Ovary (tissue), 9 donors: ENCODE results near the gene S100A1. TPM values are rescaled to one million over a fixed set of nuclear protein-coding genes. Genes with fewer than 3 reads are reported as not detected.

ENCODE experiments used
- DNase-seq, 5 donors: peaks; one replicate each; pipeline ENCODE4 v3.0.0-alpha.2; 2019 to 2020
- H3K27ac ChIP-seq, 2 donors: fragments of 200-600 bp; one replicate each; pipeline versions ENCODE4 v1.5.1 to v1.8.0; 2019 to 2022
- H3K27me3 ChIP-seq: fragments of 200-600 bp; one replicate; pipeline ENCODE4 v1.8.0; 2022
- H3K36me3 ChIP-seq: fragments of 200-600 bp; sonication (generic); one replicate; pipeline ENCODE4 v1.5.1; 2019
- H3K4me1 ChIP-seq: one replicate; pipeline ENCODE4 v1.8.1; 2013; ENCODE audit warnings: mild to moderate bottlenecking, moderate library complexity; ENCODE audit not compliant: insufficient read depth
- H3K4me3 ChIP-seq: fragments of 200-600 bp; sonication (generic); one replicate; pipeline ENCODE4 v1.5.1; 2017
- H3K9me3 ChIP-seq, 2 donors: fragments of 200-600 bp in 1 of 2; sonication (generic) in 1 of 2; one replicate each; pipeline versions ENCODE4 v1.5.1 to v1.8.1; 2013 to 2019; ENCODE audit warnings: mild to moderate bottlenecking in 1 of 2, moderate library complexity in 1 of 2
- CTCF ChIP-seq, 3 donors: fragments of 450-650 bp in 2 of 3; fragments of 200-600 bp in 1 of 3; IDR thresholded peaks; one replicate each; pipeline versions ENCODE4 v1.5.1 to v1.8.0; 2016 to 2022; ENCODE audit warnings: antibody characterized with exemption in 3 of 3, mild to moderate bottlenecking in 1 of 3
- EP300 ChIP-seq: sonication (generic); formaldehyde crosslinking; IDR thresholded peaks from one replicate; pipeline ENCODE4 v1.6.1; 2017; ENCODE audit warnings: antibody characterized with exemption
- POLR2A ChIP-seq: fragments of 450-650 bp; IDR thresholded peaks from one replicate; pipeline ENCODE4 v1.6.1; 2017; ENCODE audit warnings: antibody characterized with exemption, mild to moderate bottlenecking, moderate library complexity
- WGBS, 3 donors: extraction: QIAGEN DNeasy Blood & Tissue Kit in 1 of 3; methylation state at CpG; one replicate each; pipeline versions ENCODE4 v1.1.5 to v1.1.7; 2013 to 2017; 5-methylcytosine and 5-hydroxymethylcytosine counted together
- intact Hi-C, 4 donors: fragments of 100-400 bp; cut with DNase I; formaldehyde crosslinking; loops; one replicate each; pipeline versions ENCODE4 v1.11.0 to v1.15.1; 2022 to 2023
- polyA plus RNA-seq, 2 donors: library from polyadenylated mRNA; stranded (reverse); fragments of 200-250 nt in 1 of 2; fragments of 350-450 nt in 1 of 2; fragmentation: Illumina TruSeq in 1 of 2; extraction: RNeasy Lipid Tissue Mini Kit (QIAGEN cat#74804) in 1 of 2; gene quantifications; one replicate each; pipeline ENCODE4 v1.2.3, GENCODE V29; 2013 to 2014
- total RNA-seq, 7 donors: library from RNA; depleted of rRNA in 2 of 7; stranded (reverse); fragments of >200 nt in 2 of 7; fragmentation: NEBNext Ultra II Directional in 3 of 7; extraction: Animal tissue kit (Norgen Biotek cat#: 25700) in 3 of 7; gene quantifications; one replicate each; pipeline versions ENCODE4 v1.1.0 to v1.2.4, GENCODE V29; 2016 to 2023
- donor health status: DM: no; HTN: no; CAD: no; lungs with moderate emphysema.
- donor health status: DM: no; HTN: no; CAD: no.
- donor health status: Bipolar disorder and iron deficiency.
- donor health status: DM: yes; HTN: yes; CAD: no.
- donor health status: DM: no; HTN: no; CAD: no.
- donor health status: DM: yes; HTN: yes; CAD: no.

The S100A1 gene
- total and polyA plus RNA-seq, 9 donors: 0.91 to 77.2 (median 1.3) TPM; not detected in 1

- Histone ChIP-seq H3K4me1 (no peaks in the 10 kb centered on the region), H3K27ac (peak overlapping the region; percentile 44 to 65), H3K27me3 (no peaks in the 10 kb centered on the region), H3K9me3 (no peaks in the 10 kb centered on the region), H3K36me3 (no peaks in the 10 kb centered on the region), H3K4me3 (peak overlapping the region; percentile 64)
- TF ChIP-seq EP300: no peak
- TF ChIP-seq CTCF (IDR thresholded peaks at IDR 0.05): peak; percentile 73 to 86 (median 83)
- intact Hi-C loops: loop anchor here (2.0 to 10.0 kb wide), 7 partner anchors 69 to 309 kb away; partner anchors contain the start of genes DENND4B (in 2 of the 4), RAB13 (in 2 of the 4) and SLC27A3 (in 1 of the 4)
- WGBS, 3 donors: 1% methylated on average over 29 of the region's 29 CpGs
- DNase-seq: peak; percentile 59 to 71 (median 67)
Measured at GRCh38 chr1:153677718-153678518, 49.7 kb downstream of the S100A1 start.

DNA sequence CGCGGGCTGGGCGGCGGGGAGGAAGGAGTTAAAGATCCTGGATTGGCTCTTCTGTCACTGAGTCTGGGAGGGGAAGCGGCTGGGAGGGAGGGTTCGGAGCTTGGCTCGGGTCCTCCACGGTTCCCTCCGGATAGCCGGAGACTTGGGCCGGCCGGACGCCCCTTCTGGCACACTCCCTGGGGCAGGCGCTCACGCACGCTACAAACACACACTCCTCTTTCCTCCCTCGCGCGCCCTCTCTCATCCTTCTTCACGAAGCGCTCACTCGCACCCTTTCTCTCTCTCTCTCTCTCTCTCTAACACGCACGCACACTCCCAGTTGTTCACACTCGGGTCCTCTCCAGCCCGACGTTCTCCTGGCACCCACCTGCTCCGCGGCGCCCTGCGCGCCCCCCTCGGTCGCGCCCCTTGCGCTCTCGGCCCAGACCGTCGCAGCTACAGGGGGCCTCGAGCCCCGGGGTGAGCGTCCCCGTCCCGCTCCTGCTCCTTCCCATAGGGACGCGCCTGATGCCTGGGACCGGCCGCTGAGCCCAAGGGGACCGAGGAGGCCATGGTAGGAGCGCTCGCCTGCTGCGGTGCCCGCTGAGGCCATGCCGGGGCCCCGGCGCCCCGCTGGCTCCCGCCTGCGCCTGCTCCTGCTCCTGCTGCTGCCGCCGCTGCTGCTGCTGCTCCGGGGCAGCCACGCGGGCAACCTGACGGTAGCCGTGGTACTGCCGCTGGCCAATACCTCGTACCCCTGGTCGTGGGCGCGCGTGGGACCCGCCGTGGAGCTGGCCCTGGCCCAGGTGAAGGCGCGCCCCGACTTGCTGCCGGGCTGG is 50.5 kb downstream of the S100A1 start, which contains the start of gene NPR1:
Gene NPR1, plus strand, starts transcription at position 170 of the 818 bp plus-strand sequence. Its CDS starts 421 bp downstream, at position 591.
- intact Hi-C loops: loop anchor here in 3 of 4 donors (2.0 to 10.0 kb wide), 6 partner anchors 69 to 309 kb away; partner anchors contain the start of genes DENND4B (in 2 of the 3) and RAB13 (in 2 of the 3)
- peak; percentile 80 to 86 (median 81) for DNase-seq
- H3K9me3 ChIP-seq: no peaks in the 10 kb centered on the region
- H3K27ac ChIP-seq: peak within 1 kb of the TSS; percentile 65 to 78
- H3K4me3 ChIP-seq: peak within 1 kb of the TSS; percentile 64
- no peak for TF ChIP-seq POLR2A
- TF ChIP-seq CTCF (IDR thresholded peaks at IDR 0.05): no peak
- TF ChIP-seq EP300: no peak
- no peaks in the 10 kb centered on the region for H3K36me3 ChIP-seq
- no peaks in the 10 kb centered on the region for H3K4me1 ChIP-seq
- 0 to 1% (median 0%) methylated on average over 48 to 78 of the region's 78 CpGs for WGBS, 3 donors
- no peaks in the 10 kb centered on the region for H3K27me3 ChIP-seq

- intact Hi-C loops: loop anchor here in 3 of 4 donors (2.0 to 10.0 kb wide), 8 partner anchors 68 to 308 kb away; partner anchors contain the start of genes DENND4B (in 2 of the 3), RAB13 (in 2 of the 3) and JTB (in 1 of the 3)
- peak in 2 of 3 donors; percentile 58 to 60 for TF ChIP-seq CTCF (IDR thresholded peaks at IDR 0.05)
- TF ChIP-seq POLR2A: no peak
- Histone ChIP-seq H3K36me3 (no peaks in the 10 kb centered on the region), H3K4me3 (peak overlapping the region; percentile 64), H3K4me1 (no peaks in the 10 kb centered on the region), H3K9me3 (no peaks in the 10 kb centered on the region), H3K27ac (peak overlapping the region; percentile 65 to 78), H3K27me3 (no peaks in the 10 kb centered on the region)
- peak; percentile 45 to 68 (median 52) for DNase-seq
- WGBS, 3 donors: 1 to 2% (median 1%) methylated on average over 27 to 73 of the region's 73 CpGs
Measured at GRCh38 chr1:153679337-153680119, 51.3 kb downstream of the S100A1 start.

DNA sequence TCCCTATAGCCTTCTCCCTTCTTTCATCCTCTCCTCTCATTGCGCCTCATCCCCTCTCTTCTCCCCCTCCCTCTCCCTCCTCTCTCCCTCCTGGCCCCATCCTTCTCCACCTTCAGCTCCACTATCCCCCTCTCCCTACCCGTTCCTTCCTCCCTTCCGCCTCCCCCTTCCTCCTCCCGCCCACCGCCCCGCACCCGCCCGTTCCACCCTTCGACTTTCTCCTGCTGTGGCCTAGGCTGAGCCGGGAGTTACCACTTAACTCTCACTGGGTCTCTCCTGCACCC is 51.8 kb downstream of the S100A1 start:
- 5 to 17% (median 12%) methylated on average over 9 to 10 of the region's 10 CpGs for WGBS, 3 donors
- DNase-seq: peak in 1 of 5 donors; percentile 37
- Histone ChIP-seq H3K27ac (peak overlapping the region; percentile 65 to 78), H3K4me3 (peak overlapping the region; percentile 64), H3K36me3 (no peaks in the 10 kb centered on the region), H3K27me3 (no peaks in the 10 kb centered on the region), H3K9me3 (no peaks in the 10 kb centered on the region), H3K4me1 (no peaks in the 10 kb centered on the region)
- no peak for TF ChIP-seq POLR2A
- no peak for TF ChIP-seq EP300
- TF ChIP-seq CTCF (IDR thresholded peaks at IDR 0.05): no peak
- intact Hi-C loops: loop anchor here in 2 of 4 donors (5.0 kb wide), 2 partner anchors 72 to 297 kb away; partner anchors contain the start of gene JTB (in 1 of the 2)
